Neuron (in vitro differentiated cells): Measurements from ENCODE around the gene ATRAID.
"Not testable (repeated sequence)": the region's sequence is repeated elsewhere in the genome, so short reads cannot be mapped to it uniquely, and the experiment has no call there.

ENCODE experiments used
- H2AFZ ChIP-seq: one replicate; pipeline ENCODE4 v1.6.1; 2013; ENCODE audit warnings: low read depth, mild to moderate bottlenecking, inconsistent platforms, low read length, moderate library complexity
- H3K27me3 ChIP-seq: one replicate; pipeline ENCODE4 v1.6.1; 2013; ENCODE audit warnings: low read length; ENCODE audit not compliant: insufficient read depth
- H3K36me3 ChIP-seq: one replicate; pipeline ENCODE4 v1.6.1; 2013; ENCODE audit warnings: low read length; ENCODE audit not compliant: insufficient read depth
- H3K4me1 ChIP-seq: one replicate; pipeline ENCODE4 v1.6.1; 2013; ENCODE audit warnings: low read length; ENCODE audit not compliant: insufficient read depth
- H3K4me3 ChIP-seq: 2 replicates; pipeline ENCODE4 v1.5.1; 2013; ENCODE audit warnings: mild to moderate bottlenecking, low read length, moderate library complexity
- H3K9me3 ChIP-seq: one replicate; pipeline ENCODE4 v1.6.1; 2013; ENCODE audit warnings: low read length

The ATRAID gene, protein sequence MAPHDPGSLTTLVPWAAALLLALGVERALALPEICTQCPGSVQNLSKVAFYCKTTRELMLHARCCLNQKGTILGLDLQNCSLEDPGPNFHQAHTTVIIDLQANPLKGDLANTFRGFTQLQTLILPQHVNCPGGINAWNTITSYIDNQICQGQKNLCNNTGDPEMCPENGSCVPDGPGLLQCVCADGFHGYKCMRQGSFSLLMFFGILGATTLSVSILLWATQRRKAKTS

GRCh38 chr2:27211943-27212625 is at the start of gene ATRAID, which contains the start of gene SLC5A6:
ATRAID (plus strand) TSS chr2:27212041; CDS start chr2:27212369, 328 bp downstream.
SLC5A6 (minus strand) TSS chr2:27212268; CDS start chr2:27207650, 4,618 bp downstream.
- peak within 1 kb of the TSS; percentile 79 for H2AFZ ChIP-seq

GRCh38 chr2:27162151-27163121 is 49.4 kb upstream of the ATRAID start:
- Histone ChIP-seq H3K4me1 (no peaks in the 10 kb centered on the region), H3K9me3 (peaks cover 1% of the 10 kb centered on the region), H3K36me3 (no peaks in the 10 kb centered on the region), H2AFZ (no peak overlapping the region), H3K4me3 (no peak overlapping the region), H3K27me3 (peaks cover 19% of the 10 kb centered on the region)

More at GRCh38 chr2:27211943-27212625, at the start of gene ATRAID, which contains the start of gene SLC5A6:
- Histone ChIP-seq H3K4me3 (peak within 1 kb of the TSS; percentile 89), H3K9me3 (no peaks in the 10 kb centered on the region), H3K36me3 (peaks cover 39% of the 10 kb centered on the region), H3K27me3 (no peaks in the 10 kb centered on the region), H3K4me1 (peaks cover 11% of the 10 kb centered on the region)

- H3K4me3 ChIP-seq = no peak overlapping the region
- H3K27me3 ChIP-seq = peaks cover 14% of the 10 kb centered on the region
- peaks cover 1% of the 10 kb centered on the region for H3K9me3 ChIP-seq
- no peak overlapping the region for H2AFZ ChIP-seq
- no peaks in the 10 kb centered on the region for H3K36me3 ChIP-seq
- H3K4me1 ChIP-seq = no peaks in the 10 kb centered on the region
Measured at GRCh38 chr2:27164960-27165763, 46.7 kb upstream of the ATRAID start.

DNA sequence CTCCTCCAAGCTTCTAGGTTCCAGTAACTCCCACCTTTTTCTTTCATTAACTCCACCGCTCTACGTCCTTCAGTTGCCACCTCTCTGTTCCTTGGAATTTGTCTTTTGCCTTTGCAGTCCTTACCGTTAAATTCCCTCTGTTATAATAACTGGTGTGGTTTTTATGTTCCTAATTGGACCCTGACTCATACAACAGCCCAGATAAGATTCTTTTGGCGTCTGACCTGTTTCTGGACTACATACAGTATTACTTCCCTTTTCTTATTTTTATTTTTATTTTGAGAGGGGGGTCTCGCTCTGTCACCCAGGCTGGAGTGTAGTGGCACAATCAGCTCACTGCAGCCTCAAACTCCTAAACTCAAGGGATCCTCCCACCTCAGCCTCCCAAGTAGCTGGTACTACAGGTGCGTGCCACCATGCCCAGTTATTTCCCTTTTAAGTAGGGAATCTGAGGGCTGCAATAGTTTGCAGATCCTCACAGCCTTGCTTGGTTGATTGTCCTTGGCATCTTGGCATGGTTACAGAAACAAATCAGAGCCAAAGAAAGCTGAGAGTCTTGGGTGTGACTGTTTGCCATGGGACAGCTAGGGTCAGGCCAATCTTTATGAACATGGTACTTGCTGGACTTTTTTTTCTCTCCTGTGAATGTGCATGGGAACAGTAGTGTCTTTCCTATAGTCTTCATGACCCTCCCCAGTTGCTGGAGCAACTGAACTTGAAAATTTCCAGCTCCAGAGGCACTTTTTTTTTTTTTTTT is 41.1 kb upstream of the ATRAID start:
- Histone ChIP-seq H3K4me3 (no peak overlapping the region), H2AFZ (no peak overlapping the region), H3K27me3 (peaks cover 35% of the 10 kb centered on the region)

DNA sequence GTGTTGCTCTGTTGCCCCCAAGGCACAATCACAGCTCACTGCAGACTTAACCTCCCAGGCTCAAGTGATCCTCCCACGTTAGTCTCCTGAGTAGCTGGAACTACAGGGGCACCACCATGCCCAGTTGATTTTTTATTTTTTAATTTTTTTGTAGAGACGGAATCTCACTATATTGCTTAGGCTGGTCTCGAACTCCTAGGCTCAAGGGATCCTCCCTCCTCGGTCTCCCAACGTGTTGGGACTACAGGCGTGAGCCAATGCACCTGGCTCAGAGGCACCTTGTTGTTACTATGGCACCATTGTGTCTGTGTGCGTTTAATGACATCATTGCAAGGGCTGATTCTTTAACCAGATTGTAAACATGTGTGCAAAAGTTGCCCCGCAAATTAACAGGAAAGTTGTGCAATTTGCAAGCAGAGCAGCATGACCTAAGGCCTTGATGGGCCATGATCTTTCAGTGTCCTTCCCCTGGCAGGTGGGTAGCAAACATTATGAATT is 40.4 kb upstream of the ATRAID start:
- peaks cover 39% of the 10 kb centered on the region for H3K27me3 ChIP-seq
- no peaks in the 10 kb centered on the region for H3K4me1 ChIP-seq
- H3K4me3 ChIP-seq = no peak overlapping the region
- H3K36me3 ChIP-seq = no peaks in the 10 kb centered on the region
- no peak overlapping the region for H2AFZ ChIP-seq
- no peaks in the 10 kb centered on the region for H3K9me3 ChIP-seq

More for the DNA sequence above, 41.1 kb upstream of the ATRAID start:
- Histone ChIP-seq H3K9me3 (no peaks in the 10 kb centered on the region), H3K4me1 (no peaks in the 10 kb centered on the region), H3K36me3 (no peaks in the 10 kb centered on the region)

GRCh38 chr2:27174638-27175037 is 37.2 kb upstream of the ATRAID start:
- no peak overlapping the region for H3K4me3 ChIP-seq
- H3K4me1 ChIP-seq = no peaks in the 10 kb centered on the region
- no peak overlapping the region for H2AFZ ChIP-seq
- H3K36me3 ChIP-seq = no peaks in the 10 kb centered on the region
- H3K27me3 ChIP-seq = peaks cover 35% of the 10 kb centered on the region
- H3K9me3 ChIP-seq = no peaks in the 10 kb centered on the region

DNA sequence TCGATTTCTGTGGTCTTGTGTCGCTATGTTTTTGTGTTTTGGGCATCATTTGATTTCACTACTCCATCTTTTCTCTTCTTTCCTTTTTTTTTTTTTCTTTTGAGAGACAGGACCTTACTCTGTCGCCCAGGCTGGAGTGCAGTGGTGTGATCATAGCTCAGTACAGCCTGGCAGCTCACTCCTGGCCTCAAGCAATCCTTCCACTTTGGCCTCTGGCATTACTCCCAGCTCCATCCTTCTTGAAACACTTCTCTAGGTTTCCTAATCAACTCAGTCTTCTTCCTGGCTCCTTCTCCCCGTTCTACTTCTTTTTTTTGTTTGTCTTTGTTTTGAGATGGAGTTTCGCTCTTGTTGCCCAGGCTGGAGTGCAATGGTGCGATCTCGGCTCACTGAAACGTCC is 36.5 kb upstream of the ATRAID start:
- Histone ChIP-seq H2AFZ (no peak overlapping the region), H3K9me3 (no peaks in the 10 kb centered on the region), H3K4me3 (no peak overlapping the region), H3K4me1 (no peaks in the 10 kb centered on the region), H3K36me3 (no peaks in the 10 kb centered on the region), H3K27me3 (peaks cover 32% of the 10 kb centered on the region)

- H2AFZ ChIP-seq, H3K4me1 ChIP-seq, H3K36me3 ChIP-seq, H3K4me3 ChIP-seq, H3K9me3 ChIP-seq: not testable (repeated sequence)
- H3K27me3 ChIP-seq = peaks cover 34% of the 10 kb centered on the region
Measured at GRCh38 chr2:27175781-27176180, 36.1 kb upstream of the ATRAID start.

DNA sequence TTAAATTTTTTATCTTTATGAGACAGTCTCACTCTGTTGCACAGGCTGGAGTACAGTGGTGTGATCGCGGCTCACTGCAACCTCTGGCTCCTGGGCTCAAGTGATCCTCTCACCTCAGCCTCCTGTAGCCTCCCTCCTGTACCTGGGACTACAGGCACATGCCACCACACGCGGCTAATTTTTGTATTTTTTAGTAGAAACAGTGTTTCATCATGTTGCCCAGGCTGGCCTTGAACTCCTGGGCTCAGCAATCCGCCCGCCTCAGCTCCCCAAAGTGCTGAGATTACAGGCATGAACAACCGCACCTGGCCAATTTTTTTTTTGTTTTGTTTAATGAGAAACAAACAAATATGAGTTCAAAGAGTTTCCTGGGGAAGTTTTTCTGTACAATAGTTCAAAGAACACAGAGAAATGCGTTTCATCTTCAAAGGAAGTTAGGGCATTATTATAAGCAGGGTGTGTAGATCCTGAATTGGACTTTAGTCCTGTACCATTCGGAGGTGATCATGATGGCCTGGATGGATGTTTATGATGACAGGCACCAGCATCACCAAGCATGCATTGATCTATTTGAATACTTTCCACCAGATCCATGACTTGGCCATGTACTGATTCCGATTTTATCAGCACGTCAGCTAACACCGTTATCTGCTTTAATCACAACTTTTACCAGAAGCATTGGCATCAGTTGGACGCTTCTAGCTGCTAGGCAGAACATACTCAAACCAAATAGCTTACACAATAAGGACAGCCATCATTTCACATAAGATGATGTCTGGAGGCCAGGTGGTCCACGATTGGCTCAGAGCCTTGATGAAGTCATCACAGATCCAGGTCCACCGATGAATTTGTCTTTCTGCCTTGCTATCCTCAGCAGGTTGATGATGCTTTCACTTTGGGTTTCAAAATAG is 34.1 kb upstream of the ATRAID start:
- H3K36me3 ChIP-seq = no peaks in the 10 kb centered on the region
- H3K9me3 ChIP-seq = no peaks in the 10 kb centered on the region
- no peak overlapping the region for H3K4me3 ChIP-seq
- peaks cover 27% of the 10 kb centered on the region for H3K27me3 ChIP-seq
- H3K4me1 ChIP-seq = peaks cover 4% of the 10 kb centered on the region
- no peak overlapping the region for H2AFZ ChIP-seq

GRCh38 chr2:27178469-27178868 is 33.4 kb upstream of the ATRAID start:
- H3K4me3 ChIP-seq = no peak overlapping the region
- H2AFZ ChIP-seq = no peak overlapping the region
- no peaks in the 10 kb centered on the region for H3K36me3 ChIP-seq
- H3K4me1 ChIP-seq = peaks cover 4% of the 10 kb centered on the region
- peaks cover 21% of the 10 kb centered on the region for H3K27me3 ChIP-seq
- no peaks in the 10 kb centered on the region for H3K9me3 ChIP-seq

DNA sequence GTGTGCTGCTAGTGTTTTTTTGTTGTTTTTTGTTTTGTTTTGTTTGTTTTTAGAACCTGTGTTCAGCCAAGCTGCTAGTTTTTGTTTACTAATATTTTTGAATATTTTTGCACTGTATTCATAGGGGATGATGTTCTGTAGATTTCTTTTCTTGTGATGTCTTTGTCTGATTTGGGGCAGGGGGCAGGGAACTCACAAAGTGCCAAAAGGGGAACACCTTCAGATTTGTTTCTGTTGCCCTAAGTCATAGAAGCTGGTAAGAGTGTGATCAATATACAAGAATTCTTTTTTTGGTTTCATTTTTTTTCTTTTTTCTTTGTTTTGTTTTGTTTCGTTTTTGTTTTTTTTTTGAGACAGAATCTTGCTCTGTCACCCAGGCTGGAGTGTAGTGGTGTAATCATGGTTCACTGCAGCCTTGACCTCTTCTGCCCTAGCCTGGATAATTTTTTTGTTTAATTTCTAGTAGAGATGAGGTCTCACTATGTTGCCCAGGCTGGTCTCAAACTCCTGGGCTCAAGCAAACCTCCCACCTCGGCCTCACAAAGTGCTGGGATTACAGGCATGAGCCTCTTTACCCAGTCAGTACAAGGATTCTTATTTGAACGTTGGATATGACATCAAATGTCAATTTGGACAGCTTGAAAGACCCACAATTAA is 32.4 kb upstream of the ATRAID start:
- Histone ChIP-seq H3K4me3 (no peak overlapping the region), H3K36me3 (no peaks in the 10 kb centered on the region), H3K27me3 (peaks cover 14% of the 10 kb centered on the region), H3K4me1 (peaks cover 4% of the 10 kb centered on the region), H2AFZ (no peak overlapping the region), H3K9me3 (no peaks in the 10 kb centered on the region)
